IPS-18a (cell line): Measurements from ENCODE around the gene RNF112.
A peak's percentile ranks its signal among the peaks of the same experiment; 100 is the strongest.
"Not testable (repeated sequence)": the region's sequence is repeated elsewhere in the genome, so short reads cannot be mapped to it uniquely, and the experiment has no call there.

Experiments
- H3K27ac ChIP-seq: one replicate; pipeline ENCODE4 v1.5.1; 2013; ENCODE audit warnings: low read length
- H3K27me3 ChIP-seq: one replicate; pipeline ENCODE4 v1.6.1; 2013; ENCODE audit warnings: mild to moderate bottlenecking, low read length; ENCODE audit not compliant: control insufficient read depth, insufficient read depth
- H3K36me3 ChIP-seq: one replicate; pipeline ENCODE4 v1.6.1; 2013; ENCODE audit warnings: low read depth, low read length; ENCODE audit not compliant: control insufficient read depth
- H3K4me1 ChIP-seq: one replicate; pipeline ENCODE4 v1.6.1; 2013; ENCODE audit warnings: low read depth, low read length; ENCODE audit not compliant: control insufficient read depth
- H3K4me3 ChIP-seq: one replicate; pipeline ENCODE4 v1.5.1; 2013; ENCODE audit warnings: low read length
- H3K9ac ChIP-seq: one replicate; pipeline ENCODE4 v1.6.1; 2013; ENCODE audit warnings: mild to moderate bottlenecking, low read length, moderate library complexity
- H3K9me3 ChIP-seq: one replicate; pipeline ENCODE4 v1.6.1; 2013; ENCODE audit warnings: low read depth, low read length; ENCODE audit not compliant: control insufficient read depth

The RNF112 gene

DNA sequence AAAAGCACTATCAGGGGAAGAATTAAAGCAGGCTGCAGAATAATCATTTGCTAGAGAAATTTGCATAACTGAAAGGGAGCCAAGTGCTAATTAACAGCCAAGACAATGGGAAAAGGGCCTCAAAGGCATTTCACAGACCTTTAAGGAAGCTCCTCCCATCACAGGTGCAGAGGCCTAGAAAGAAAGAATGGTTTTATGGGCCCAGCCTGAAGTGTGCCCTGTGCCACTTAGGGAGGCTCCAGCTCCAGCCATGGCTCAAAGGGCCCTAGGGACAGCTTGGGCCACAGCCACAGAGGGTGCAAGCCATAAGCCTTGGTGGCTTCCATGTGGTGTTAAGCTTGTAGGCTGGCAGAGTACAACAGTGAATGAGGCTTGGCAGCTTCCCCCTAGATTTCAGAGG is 50.1 kb downstream of the RNF112 start:
- Histone ChIP-seq H3K9me3 (no peaks in the 10 kb centered on the region), H3K36me3 (no peaks in the 10 kb centered on the region), H3K9ac (no peak overlapping the region), H3K4me3 (peak overlapping the region; percentile 40), H3K27me3 (no peaks in the 10 kb centered on the region), H3K4me1 (peaks cover 68% of the 10 kb centered on the region), H3K27ac (peak overlapping the region; percentile 36)

GRCh38 chr17:19461681-19462080 is 50.6 kb downstream of the RNF112 start:
- H3K4me1 ChIP-seq, result peaks cover 62% of the 10 kb centered on the region
- no peak overlapping the region for H3K4me3 ChIP-seq
- no peaks in the 10 kb centered on the region for H3K36me3 ChIP-seq
- no peaks in the 10 kb centered on the region for H3K9me3 ChIP-seq
- peak overlapping the region; percentile 6 for H3K27ac ChIP-seq
- no peak overlapping the region for H3K9ac ChIP-seq
- H3K27me3 ChIP-seq, result no peaks in the 10 kb centered on the region

DNA sequence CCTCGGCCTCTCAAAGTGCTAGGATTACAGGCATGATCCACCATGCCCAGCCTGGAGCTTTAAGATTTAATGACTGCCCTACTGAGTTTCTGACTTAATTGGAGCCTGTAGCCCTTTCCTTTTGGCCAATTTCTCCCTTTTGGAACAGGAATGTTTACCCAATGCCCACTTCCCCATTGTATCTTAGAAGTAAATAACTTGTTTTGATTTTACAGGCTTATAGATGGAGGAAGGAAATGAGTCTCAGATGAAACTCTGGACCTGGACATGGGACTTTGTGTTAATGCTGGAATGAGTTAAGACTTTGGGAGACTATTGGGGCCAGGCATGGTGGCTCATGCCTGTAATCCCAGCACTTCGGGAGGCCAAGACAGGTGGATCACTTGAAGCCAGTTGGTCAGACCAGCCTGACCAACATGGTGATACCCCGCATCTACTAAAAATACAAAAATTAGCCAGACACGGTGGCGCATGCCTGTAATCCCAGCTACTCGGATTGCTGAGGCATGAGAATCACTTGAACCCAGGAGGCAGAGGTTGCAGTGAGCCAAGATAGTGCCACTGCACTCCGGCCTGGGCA is 51.5 kb downstream of the RNF112 start:
- H3K9ac ChIP-seq, H3K36me3 ChIP-seq, H3K27me3 ChIP-seq, H3K4me3 ChIP-seq, H3K9me3 ChIP-seq, H3K27ac ChIP-seq: not testable (repeated sequence)
- peaks cover 54% of the 10 kb centered on the region for H3K4me1 ChIP-seq

DNA sequence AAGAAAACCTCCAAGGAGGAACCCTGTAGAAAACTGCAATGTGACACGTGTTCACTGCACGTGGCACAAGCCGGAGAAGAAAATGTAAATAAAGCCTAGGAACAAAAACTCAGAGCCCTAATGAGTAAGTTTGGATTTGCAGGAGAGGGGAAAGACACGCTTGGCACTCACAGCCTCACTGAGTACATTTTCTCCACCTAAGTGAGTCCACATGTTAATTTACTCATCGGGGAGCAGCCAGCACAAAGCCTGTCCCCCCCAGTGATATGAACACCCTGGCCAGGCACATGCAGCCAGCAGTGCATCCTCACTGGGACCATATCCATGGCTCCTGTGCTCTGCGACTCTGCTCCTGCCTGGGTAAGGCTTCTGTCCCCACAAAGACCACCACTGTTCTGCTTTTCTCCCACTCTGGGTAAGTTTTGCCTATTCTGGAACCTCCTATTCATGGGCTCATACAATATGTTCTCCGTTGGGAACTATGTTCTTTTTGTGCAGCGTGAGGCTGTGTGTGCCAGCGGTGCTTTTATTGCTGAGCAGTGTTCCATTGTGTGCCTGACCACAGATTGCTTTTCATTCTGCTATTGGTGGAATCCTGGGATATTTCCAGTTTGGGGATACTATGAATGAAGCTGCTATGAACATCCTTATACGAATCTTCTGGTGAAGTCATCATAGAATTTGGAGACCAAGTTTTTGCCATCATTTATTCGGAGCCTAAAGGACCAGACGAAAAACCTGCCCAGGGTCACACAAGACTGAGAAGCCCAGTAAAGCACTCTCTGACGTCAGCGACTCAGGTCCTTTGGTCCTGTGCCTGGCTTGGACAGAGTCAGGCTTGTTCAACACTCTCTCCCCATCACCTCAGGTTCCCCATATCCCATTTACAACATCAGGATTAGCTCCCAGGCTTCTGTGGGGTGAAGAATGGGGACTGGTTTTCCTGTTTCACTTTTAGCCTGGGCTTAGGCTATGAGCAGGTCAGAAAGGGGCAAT is 53.3 kb downstream of the RNF112 start:
- Histone ChIP-seq H3K9ac (no peak overlapping the region), H3K9me3 (no peaks in the 10 kb centered on the region), H3K36me3 (no peaks in the 10 kb centered on the region), H3K27ac (no peak overlapping the region), H3K4me3 (no peak overlapping the region), H3K4me1 (peaks cover 36% of the 10 kb centered on the region), H3K27me3 (no peaks in the 10 kb centered on the region)
